ENCODE data around the gene ARHGEF11.

GRCh38 chr1:157086299-157086698 lies 40.8 kb upstream of the ARHGEF11 start:
- TF ChIP-seq CTCF (IDR thresholded peaks at IDR 0.05; ENCODE audit: low read depth, low read length) (no peak), POLR2A (IDR thresholded peaks at IDR 0.05; ENCODE audit: extremely low read depth, insufficient read length) (no peak), MYC (IDR thresholded peaks at IDR 0.05; ENCODE audit: low read depth, low read length) (no peak), MAX (IDR thresholded peaks at IDR 0.05; ENCODE audit: low read depth, low read length) (no peak)

Measured in NB4 (cell line).